Activated naive CD8-positive, alpha-beta T cell treated with anti-CD3 and anti-CD28 coated beads, Interleukin-2, amount 50 U/mL, for 24 hours (primary cell): ENCODE measurements around the gene NAALADL2.

Experiments used
- ATAC-seq: fragments of 150-1000 bp; cut with Tn5 transposase; one replicate; pipeline ENCODE4 v1.10.0; 2021
- DNase-seq: peaks from one replicate; pipeline ENCODE4 v3.0.0; 2021
- H3K27ac Mint-ChIP-seq: one replicate; pipeline ENCODE4 v1.8.0; 2021; ENCODE audit warnings: mild to moderate bottlenecking, mixed read lengths
- H3K27me3 Mint-ChIP-seq: one replicate; pipeline ENCODE4 v1.8.0; 2021; ENCODE audit warnings: mixed read lengths
- H3K36me3 Mint-ChIP-seq: one replicate; pipeline ENCODE4 v1.8.0; 2021; ENCODE audit warnings: low read depth, mixed read lengths
- H3K4me1 Mint-ChIP-seq: one replicate; pipeline ENCODE4 v1.8.0; 2021; ENCODE audit warnings: mixed read lengths
- H3K4me3 Mint-ChIP-seq: one replicate; pipeline ENCODE4 v1.8.0; 2021; ENCODE audit warnings: mild to moderate bottlenecking, moderate library complexity, mixed read lengths
- H3K9me3 Mint-ChIP-seq: one replicate; pipeline ENCODE4 v1.8.0; 2021; ENCODE audit warnings: mixed read lengths

Gene NAALADL2

GRCh38 chr3:175193815-175194518 lies 334.8 kb downstream of the NAALADL2 start:
- Mint-ChIP-seq H3K27ac (no peak overlapping the region), H3K4me1 (no peaks in the 10 kb centered on the region), H3K36me3 (no peaks in the 10 kb centered on the region), H3K4me3 (no peak overlapping the region), H3K9me3 (peaks cover 5% of the 10 kb centered on the region), H3K27me3 (no peaks in the 10 kb centered on the region)
- DNase-seq (no peak), ATAC-seq (no peak)

DNA sequence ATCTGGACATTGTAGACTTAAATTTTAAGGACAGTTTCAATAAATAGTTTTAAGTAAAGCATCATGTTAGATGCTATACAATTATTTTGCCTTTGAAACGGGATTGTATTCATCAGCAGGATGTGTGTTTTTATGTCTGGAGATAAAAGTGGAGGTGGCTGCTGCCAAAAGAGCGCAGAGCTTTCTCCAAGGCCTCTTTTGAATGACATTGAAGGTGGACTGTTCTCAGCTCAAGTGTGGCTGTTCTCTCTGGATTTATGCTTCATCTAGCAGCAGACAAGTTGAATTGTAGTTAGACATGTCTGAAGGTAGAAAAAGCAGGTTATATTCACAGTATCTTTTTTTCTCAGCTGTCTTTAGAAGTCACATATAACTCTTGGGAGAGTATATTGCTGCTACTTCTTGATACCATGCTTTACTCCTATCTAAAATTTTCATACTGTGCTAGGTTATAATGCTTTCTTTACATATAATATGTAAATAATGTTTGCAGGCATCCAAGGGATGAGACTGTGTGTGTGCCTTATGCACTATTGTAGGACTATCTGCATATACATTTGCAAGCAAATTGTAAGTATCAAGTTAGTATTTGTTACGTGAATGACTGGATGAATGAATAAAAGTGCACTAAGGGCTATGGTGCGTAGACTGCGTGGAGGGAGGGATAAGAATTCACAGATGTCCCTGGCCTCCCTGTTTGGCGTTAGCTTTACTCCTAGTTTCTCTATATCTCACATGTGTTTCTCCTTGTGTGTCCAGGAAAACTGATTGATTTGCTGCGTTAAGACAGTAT lies 340.1 kb downstream of the NAALADL2 start:
- Mint-ChIP-seq H3K9me3 (peaks cover 6% of the 10 kb centered on the region), H3K36me3 (no peaks in the 10 kb centered on the region), H3K4me1 (no peaks in the 10 kb centered on the region), H3K4me3 (no peak overlapping the region), H3K27me3 (no peaks in the 10 kb centered on the region), H3K27ac (no peak overlapping the region)
- DNase-seq (no peak), ATAC-seq (no peak)

DNA sequence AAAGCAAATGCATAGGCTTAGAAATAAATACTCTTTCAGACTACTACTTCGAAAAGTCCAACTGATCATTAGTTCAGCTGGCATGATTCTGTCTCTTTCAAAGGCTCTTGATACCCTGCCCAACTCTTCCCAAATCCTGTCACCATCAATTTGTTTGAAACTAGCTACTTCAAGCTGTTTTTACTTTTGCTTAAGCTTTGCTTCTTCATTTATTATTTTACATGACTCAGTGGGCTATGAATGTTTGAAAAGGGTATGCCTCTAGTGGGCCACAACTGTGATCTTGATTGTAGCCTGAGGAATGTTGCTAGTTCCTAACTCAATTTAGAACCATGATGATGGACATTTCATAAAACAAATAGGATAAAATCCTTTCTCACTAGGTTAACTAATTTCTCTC lies 340.8 kb downstream of the NAALADL2 start:
- Mint-ChIP-seq H3K4me3 (no peak overlapping the region), H3K4me1 (no peaks in the 10 kb centered on the region), H3K27ac (no peak overlapping the region), H3K27me3 (no peaks in the 10 kb centered on the region), H3K9me3 (peaks cover 11% of the 10 kb centered on the region), H3K36me3 (no peaks in the 10 kb centered on the region)
- ATAC-seq (no peak), DNase-seq (no peak)

DNA sequence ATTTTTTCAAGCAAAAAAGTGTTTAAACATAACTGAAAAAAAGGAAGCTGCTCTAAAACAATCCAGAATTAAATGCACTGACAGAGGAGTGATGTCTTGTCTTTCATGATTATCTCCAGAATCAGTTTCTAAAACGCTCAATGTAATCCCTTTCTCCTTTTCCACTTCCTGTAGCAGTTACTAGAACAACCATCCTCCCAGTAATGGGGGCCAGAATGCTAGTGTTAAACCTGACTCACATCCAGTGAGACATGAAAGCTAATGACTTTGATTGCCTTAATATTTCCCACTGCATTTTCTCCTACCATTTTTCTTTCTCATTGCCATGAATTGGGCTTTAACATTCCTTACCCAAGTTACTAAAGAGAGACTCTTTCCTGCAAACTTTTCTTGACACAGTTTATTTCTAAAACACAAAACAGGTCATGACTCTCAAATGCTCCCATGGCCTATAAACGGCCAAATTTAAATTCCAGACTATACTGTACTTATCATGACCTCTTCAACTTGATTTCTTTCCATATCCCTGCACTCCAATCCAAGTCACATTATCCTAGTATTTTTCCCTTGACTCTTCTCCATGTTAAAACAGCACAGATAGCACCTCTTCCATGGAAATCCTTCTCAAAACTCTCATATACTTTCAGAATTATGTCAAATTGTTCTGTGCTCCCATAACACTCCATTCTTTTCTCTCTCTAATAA lies 341.4 kb downstream of the NAALADL2 start:
- Mint-ChIP-seq H3K9me3 (peaks cover 16% of the 10 kb centered on the region), H3K4me3 (no peak overlapping the region), H3K27me3 (no peaks in the 10 kb centered on the region), H3K27ac (no peak overlapping the region), H3K36me3 (no peaks in the 10 kb centered on the region), H3K4me1 (no peaks in the 10 kb centered on the region)
- ATAC-seq (no peak), DNase-seq (no peak)

GRCh38 chr3:175207361-175207760 lies 348.2 kb downstream of the NAALADL2 start:
- Mint-ChIP-seq H3K4me1 (no peaks in the 10 kb centered on the region), H3K9me3 (peaks cover 15% of the 10 kb centered on the region), H3K27me3 (no peaks in the 10 kb centered on the region), H3K27ac (no peak overlapping the region), H3K36me3 (no peaks in the 10 kb centered on the region), H3K4me3 (no peak overlapping the region)
- ATAC-seq (no peak), DNase-seq (no peak)

- H3K36me3 Mint-ChIP-seq = no peaks in the 10 kb centered on the region
- no peak overlapping the region for H3K4me3 Mint-ChIP-seq
- ATAC-seq (no peak), DNase-seq (no peak)
- H3K27ac Mint-ChIP-seq = no peak overlapping the region
- H3K9me3 Mint-ChIP-seq = peaks cover 15% of the 10 kb centered on the region
- no peaks in the 10 kb centered on the region for H3K27me3 Mint-ChIP-seq
- H3K4me1 Mint-ChIP-seq = no peaks in the 10 kb centered on the region
These were observed 349.2 kb downstream of the NAALADL2 start for GRCh38 chr3:175208326-175208725.

DNA sequence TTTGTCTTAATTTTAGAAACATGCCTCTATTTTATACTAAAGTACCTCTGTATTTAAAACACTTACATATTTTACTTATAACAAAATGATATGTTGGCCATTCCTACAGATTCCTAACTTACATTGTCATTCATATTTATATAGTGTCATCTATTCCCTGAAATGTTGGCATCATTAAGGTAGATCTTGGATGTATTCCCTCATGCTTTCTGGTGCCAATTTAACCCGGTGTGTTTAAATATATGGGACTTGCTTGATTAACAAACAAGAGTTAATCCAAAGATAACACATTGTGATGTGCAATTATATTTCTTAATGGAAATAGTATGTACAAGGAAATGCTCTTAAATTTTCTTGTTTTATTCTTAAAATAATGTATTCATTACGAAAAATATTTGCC lies 352.3 kb downstream of the NAALADL2 start:
- no peaks in the 10 kb centered on the region for H3K27me3 Mint-ChIP-seq
- H3K4me1 Mint-ChIP-seq = no peaks in the 10 kb centered on the region
- no peak overlapping the region for H3K4me3 Mint-ChIP-seq
- no peak overlapping the region for H3K27ac Mint-ChIP-seq
- no peak for ATAC-seq
- no peak for DNase-seq
- H3K9me3 Mint-ChIP-seq = peaks cover 4% of the 10 kb centered on the region
- no peaks in the 10 kb centered on the region for H3K36me3 Mint-ChIP-seq

- Mint-ChIP-seq H3K27me3 (no peaks in the 10 kb centered on the region), H3K36me3 (no peaks in the 10 kb centered on the region), H3K27ac (no peak overlapping the region), H3K9me3 (peaks cover 4% of the 10 kb centered on the region), H3K4me1 (no peaks in the 10 kb centered on the region), H3K4me3 (no peak overlapping the region)
- DNase-seq = no peak
- no peak for ATAC-seq
These were observed 353.8 kb downstream of the NAALADL2 start for GRCh38 chr3:175212896-175213295.

DNA sequence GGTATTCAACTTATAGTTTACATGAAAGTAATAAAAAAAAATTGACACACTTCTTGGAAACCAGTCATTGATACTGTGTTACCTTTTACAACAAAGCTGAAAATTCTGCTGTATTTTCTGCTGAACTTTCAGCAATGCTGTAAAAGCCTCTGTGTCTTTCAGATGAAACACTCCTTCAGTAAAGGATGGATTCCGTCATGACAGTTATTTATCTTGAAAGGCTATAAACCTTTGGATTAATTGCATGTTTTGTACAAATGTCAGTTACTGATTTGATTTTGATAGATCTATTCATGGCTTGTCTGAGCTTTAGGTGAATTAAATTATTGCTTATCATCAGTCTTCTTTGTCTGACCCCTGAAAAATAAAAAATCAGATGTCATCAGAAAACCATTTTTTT lies 355.1 kb downstream of the NAALADL2 start:
- ATAC-seq (no peak), DNase-seq (no peak)
- no peaks in the 10 kb centered on the region for H3K27me3 Mint-ChIP-seq
- H3K36me3 Mint-ChIP-seq = no peaks in the 10 kb centered on the region
- H3K9me3 Mint-ChIP-seq = peaks cover 4% of the 10 kb centered on the region
- no peaks in the 10 kb centered on the region for H3K4me1 Mint-ChIP-seq
- H3K27ac Mint-ChIP-seq = no peak overlapping the region
- H3K4me3 Mint-ChIP-seq = no peak overlapping the region

- no peak overlapping the region for H3K27ac Mint-ChIP-seq
- H3K9me3 Mint-ChIP-seq = peaks cover 7% of the 10 kb centered on the region
- ATAC-seq (no peak), DNase-seq (no peak)
- no peaks in the 10 kb centered on the region for H3K4me1 Mint-ChIP-seq
- no peaks in the 10 kb centered on the region for H3K36me3 Mint-ChIP-seq
- H3K27me3 Mint-ChIP-seq = no peaks in the 10 kb centered on the region
- no peak overlapping the region for H3K4me3 Mint-ChIP-seq
These were observed 356.7 kb downstream of the NAALADL2 start for GRCh38 chr3:175215833-175216232.

- DNase-seq = no peak
- H3K27me3 Mint-ChIP-seq = no peaks in the 10 kb centered on the region
- H3K27ac Mint-ChIP-seq = no peak overlapping the region
- no peak for ATAC-seq
- H3K4me3 Mint-ChIP-seq = no peak overlapping the region
- no peaks in the 10 kb centered on the region for H3K4me1 Mint-ChIP-seq
- H3K9me3 Mint-ChIP-seq = peaks cover 3% of the 10 kb centered on the region
- H3K36me3 Mint-ChIP-seq = no peaks in the 10 kb centered on the region
These were observed 363.2 kb downstream of the NAALADL2 start for GRCh38 chr3:175222356-175222755.

DNA sequence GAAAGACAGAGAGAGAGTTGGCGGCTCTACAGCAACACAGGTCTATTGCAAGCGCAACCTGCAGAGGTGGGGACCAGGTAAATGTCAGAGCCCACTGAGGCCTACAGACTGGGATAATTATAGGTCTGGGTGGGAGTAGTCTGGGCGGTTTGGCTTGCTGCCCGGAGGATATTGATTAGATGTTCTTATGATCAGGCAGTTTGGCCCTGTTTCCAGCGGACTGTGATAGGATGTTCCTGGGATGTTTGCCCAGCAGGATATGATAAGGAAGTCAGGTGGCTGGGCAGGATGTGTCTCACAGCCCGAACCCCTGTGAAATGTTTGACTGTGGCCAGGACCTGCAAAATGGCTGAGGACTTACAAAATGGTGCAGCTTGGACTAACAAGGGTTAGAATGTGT lies 364.9 kb downstream of the NAALADL2 start:
- H3K27ac Mint-ChIP-seq = no peak overlapping the region
- DNase-seq (no peak), ATAC-seq (no peak)
- H3K36me3 Mint-ChIP-seq = no peaks in the 10 kb centered on the region
- no peaks in the 10 kb centered on the region for H3K4me1 Mint-ChIP-seq
- no peak overlapping the region for H3K4me3 Mint-ChIP-seq
- peaks cover 3% of the 10 kb centered on the region for H3K9me3 Mint-ChIP-seq
- no peaks in the 10 kb centered on the region for H3K27me3 Mint-ChIP-seq

- no peaks in the 10 kb centered on the region for H3K36me3 Mint-ChIP-seq
- ATAC-seq = no peak
- H3K27ac Mint-ChIP-seq = no peak overlapping the region
These were observed 367.3 kb downstream of the NAALADL2 start for GRCh38 chr3:175226444-175226843.

DNA sequence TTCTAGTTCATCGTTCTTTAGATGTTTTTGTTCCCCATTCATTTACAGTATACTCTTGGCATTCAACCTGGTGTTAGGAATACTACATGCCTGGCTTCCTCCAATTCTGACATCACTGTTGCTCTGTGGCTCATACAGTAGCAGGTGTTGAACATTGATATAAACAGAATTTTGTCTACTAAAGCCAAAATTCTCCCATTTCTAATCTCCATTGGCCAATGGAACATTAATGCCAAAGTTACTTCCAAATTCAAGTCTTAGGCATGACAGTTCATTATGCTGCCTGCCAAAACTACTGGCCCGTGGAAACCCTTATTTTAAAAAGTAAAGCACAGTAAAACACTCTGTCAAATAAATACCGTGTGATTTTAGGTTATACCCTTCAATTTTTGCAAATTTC lies 368.0 kb downstream of the NAALADL2 start:
- H3K27me3 Mint-ChIP-seq = no peaks in the 10 kb centered on the region
- no peaks in the 10 kb centered on the region for H3K36me3 Mint-ChIP-seq
- H3K4me3 Mint-ChIP-seq = no peak overlapping the region
- ATAC-seq (no peak), DNase-seq (no peak)
- H3K9me3 Mint-ChIP-seq = no peaks in the 10 kb centered on the region
- no peak overlapping the region for H3K27ac Mint-ChIP-seq
- no peaks in the 10 kb centered on the region for H3K4me1 Mint-ChIP-seq

More at GRCh38 chr3:175226444-175226843, 367.3 kb downstream of the NAALADL2 start:
- no peak overlapping the region for H3K4me3 Mint-ChIP-seq
- DNase-seq = no peak
- no peaks in the 10 kb centered on the region for H3K4me1 Mint-ChIP-seq
- no peaks in the 10 kb centered on the region for H3K27me3 Mint-ChIP-seq
- no peaks in the 10 kb centered on the region for H3K9me3 Mint-ChIP-seq
